A549 (cell line): ENCODE measurements around the gene ISM1. TPM values are rescaled to one million over a fixed set of nuclear protein-coding genes. Genes with fewer than 3 reads are reported as not detected.
A peak's percentile ranks its signal among the peaks of the same experiment; 100 is the strongest.

Source experiments
- ATAC-seq, 2 experiments: fragments of 200-7000 bp in 1 of 2; fragments of >200 bp in 1 of 2; cut with Nextera tagmentation in 1 of 2; cut with Tn5 transposase in 1 of 2; 3 replicates each; pipeline versions ENCODE4 v1.8.0 to v1.9.1; 2018 to 2020; ENCODE audit warnings: mild to moderate bottlenecking in 1 of 2, moderate library complexity in 1 of 2
- CTCF ChIA-PET: fragments of 300-600 bp; sonication (Branson Sonifier 250); formaldehyde crosslinking; extraction: SDS; loops from one replicate; lab custom pipeline; 2021; ENCODE audit warnings: antibody characterized with exemption, inconsistent platforms; lab: Yijun Ruan, JAX
- POLR2A ChIA-PET: fragments of 350-600 bp; formaldehyde crosslinking; extraction: SDS; loops from one replicate; lab custom pipeline; 2021; ENCODE audit warnings: antibody characterized with exemption, inconsistent platforms; lab: Yijun Ruan, JAX
- DNase-seq, 2 experiments: peaks; one replicate each; pipeline versions ENCODE4 v3.0.0 to v3.0.0-alpha.2; 2011 to 2016; ENCODE audit warnings: low read depth in 1 of 2, low spot score in 1 of 2
- FAIRE-seq: peaks from 2 replicates; lab custom pipeline; 2011; peaks lifted over from hg19 to GRCh38; lab: Jason Lieb, UNC
- H3K27ac ChIP-seq, 2 experiments: fragments of >200 bp; sonication (Bioruptor Twin); formaldehyde crosslinking; 3 replicates each; pipeline ENCODE4 v1.5.1; 2016 to 2017
- H3K4me1 ChIP-seq: fragments of >200 bp; sonication (Bioruptor Twin); formaldehyde crosslinking; 3 replicates; pipeline ENCODE4 v1.6.1; 2016
- H3K4me2 ChIP-seq: fragments of >200 bp; sonication (Bioruptor Twin); formaldehyde crosslinking; 3 replicates; pipeline ENCODE4 v1.6.1; 2016
- H3K4me3 ChIP-seq: fragments of >200 bp; sonication (Bioruptor Twin); formaldehyde crosslinking; 3 replicates; pipeline ENCODE4 v1.5.1; 2016
- H3K9me3 ChIP-seq: fragments of >200 bp; sonication (Bioruptor Twin); formaldehyde crosslinking; 3 replicates; pipeline ENCODE4 v1.6.1; 2016
- CEBPB ChIP-seq, 2 experiments: fragments of >200 bp in 1 of 2; sonication (Bioruptor Twin) in 1 of 2; formaldehyde crosslinking in 1 of 2; IDR thresholded peaks; 2 replicates each; pipeline ENCODE4 v1.6.1; 2012 to 2016
- CHD4 ChIP-seq: fragments of 200-600 bp; sonication (generic); IDR thresholded peaks from 2 replicates; pipeline ENCODE4 v1.6.1; 2016; ENCODE audit warnings: antibody characterized with exemption, mild to moderate bottlenecking, borderline replicate concordance
- EHF ChIP-seq: fragments of 250-450 bp; sonication (Bioruptor Pico); IDR thresholded peaks from 2 replicates; pipeline ENCODE4 v1.5.0; 2020; ENCODE audit warnings: mild to moderate bottlenecking
- ESRRA ChIP-seq: fragments of 150-350 bp; IDR thresholded peaks from 2 replicates; pipeline ENCODE4 v1.6.1; 2014; ENCODE audit warnings: mild to moderate bottlenecking, low read length, borderline replicate concordance
- FOSL2 ChIP-seq, 2 experiments: fragments of 450-650 bp in 1 of 2; fragments of >200 bp in 1 of 2; sonication (Bioruptor Twin) in 1 of 2; formaldehyde crosslinking; IDR thresholded peaks; 2 replicates each; pipeline versions ENCODE4 v1.5.0 to v1.6.1; 2016 to 2020; ENCODE audit warnings: mild to moderate bottlenecking in 1 of 2, moderate library complexity in 1 of 2
- FOXS1 ChIP-seq: fragments of 250-450 bp; sonication (Bioruptor Pico); IDR thresholded peaks from 2 replicates; pipeline ENCODE4 v1.5.0; 2020; ENCODE audit warnings: mild to moderate bottlenecking, moderate library complexity
- HOXB13 ChIP-seq: fragments of 250-450 bp; sonication (Bioruptor Pico); IDR thresholded peaks from 2 replicates; pipeline ENCODE4 v1.5.0; 2020; ENCODE audit warnings: low read depth, mild to moderate bottlenecking, moderate library complexity
- HOXB5 ChIP-seq: fragments of 250-450 bp; sonication (Bioruptor Pico); IDR thresholded peaks from 2 replicates; pipeline ENCODE4 v1.5.0; 2020; ENCODE audit warnings: mild to moderate bottlenecking, moderate library complexity
- JUN ChIP-seq, 2 experiments: fragments of >200 bp; sonication (Bioruptor Twin); formaldehyde crosslinking; IDR thresholded peaks; 2 replicates in 1 of 2; 3 replicates in 1 of 2; pipeline ENCODE4 v1.6.1; 2016 to 2017
- JUNB ChIP-seq: fragments of >200 bp; sonication (Bioruptor Twin); formaldehyde crosslinking; IDR thresholded peaks from 2 replicates; pipeline ENCODE4 v1.6.1; 2016
- MAFK ChIP-seq: fragments of 450-650 bp; IDR thresholded peaks from 2 replicates; pipeline ENCODE4 v1.6.1; 2014; ENCODE audit not compliant: partially characterized antibody
- MAZ ChIP-seq: fragments of 150-350 bp; IDR thresholded peaks from 2 replicates; pipeline ENCODE4 v1.6.1; 2014; ENCODE audit warnings: antibody characterized with exemption, low read depth, low read length, borderline replicate concordance
- MYC ChIP-seq: IDR thresholded peaks from 2 replicates; pipeline ENCODE4 v1.6.1; 2012; ENCODE audit warnings: mild to moderate bottlenecking, inconsistent platforms, low read length, improper control_type of control experiment, borderline replicate concordance
- NFE2L2 ChIP-seq: fragments of 150-350 bp; conservative IDR thresholded peaks from 2 replicates; pipeline ENCODE4 v1.6.1; 2014; ENCODE audit warnings: low read length
- POLR2AphosphoS2 ChIP-seq: conservative IDR thresholded peaks from 2 replicates; pipeline ENCODE4 v1.6.1; 2012; ENCODE audit warnings: low read length, improper control_type of control experiment, inconsistent platforms
- RAD21 ChIP-seq, 2 experiments: fragments of >200 bp in 1 of 2; sonication (Bioruptor Twin) in 1 of 2; formaldehyde crosslinking in 1 of 2; IDR thresholded peaks in 1 of 2; conservative IDR thresholded peaks in 1 of 2; 2 replicates in 1 of 2; 3 replicates in 1 of 2; pipeline ENCODE4 v1.6.1; 2012 to 2018; ENCODE audit warnings: inconsistent platforms in 1 of 2
- RCOR1 ChIP-seq: fragments of 150-350 bp; IDR thresholded peaks from 2 replicates; pipeline ENCODE4 v1.6.1; 2014; ENCODE audit warnings: antibody characterized with exemption, low read length, low read depth
- RNF2 ChIP-seq: fragments of 200-600 bp; sonication (generic); IDR thresholded peaks from 2 replicates; pipeline ENCODE4 v1.6.1; 2016; ENCODE audit warnings: low read depth, mild to moderate bottlenecking, antibody characterized with exemption, moderate library complexity, borderline replicate concordance
- SMC3 ChIP-seq: fragments of >200 bp; sonication (Bioruptor Twin); formaldehyde crosslinking; IDR thresholded peaks from 3 replicates; pipeline ENCODE4 v1.6.1; 2018; ENCODE audit warnings: inconsistent platforms
- SREBF2 ChIP-seq: fragments of 450-650 bp; IDR thresholded peaks from 2 replicates; pipeline ENCODE4 v1.6.1; 2014; ENCODE audit warnings: mild to moderate bottlenecking, moderate library complexity
- TFCP2L1 ChIP-seq: fragments of 250-450 bp; sonication (Bioruptor Pico); IDR thresholded peaks from 2 replicates; pipeline ENCODE4 v1.5.0; 2021; ENCODE audit warnings: mild to moderate bottlenecking
- TP53 ChIP-seq: fragments of 250-450 bp; sonication (Bioruptor Pico); IDR thresholded peaks from 2 replicates; pipeline ENCODE4 v1.5.0; 2021; ENCODE audit warnings: mild to moderate bottlenecking, moderate library complexity
- ZC3H11A ChIP-seq: fragments of 450-650 bp; IDR thresholded peaks from 2 replicates; pipeline ENCODE4 v1.6.1; 2014; ENCODE audit warnings: antibody characterized with exemption, mild to moderate bottlenecking
- WGBS: methylation state at CpG from one replicate; pipeline ENCODE4 v1.1.6; 2017; ENCODE audit errors: missing lambda C conversion rate; 5-methylcytosine and 5-hydroxymethylcytosine counted together
- polyA plus RNA-seq, 4 experiments: library from polyadenylated mRNA; depleted of rRNA in 3 of 4; stranded (reverse); fragments of >200 nt; fragmentation: RNase III in 1 of 4; extraction: RNeasy Plus Mini Kit Qiagen cat#74134 plus additional on column Dnase treatment in 1 of 4; gene quantifications; 2 replicates in 3 of 4; 3 replicates in 1 of 4; pipeline ENCODE4 v1.2.3, GENCODE V29; 2011 to 2017
- TF ChIP-seq, protein P1 (sequence below): fragments of 250-450 bp; sonication (Bioruptor Pico); IDR thresholded peaks from 2 replicates; pipeline ENCODE4 v1.5.0; 2020; ENCODE audit warnings: low read depth, mild to moderate bottlenecking, moderate library complexity
- TF ChIP-seq, protein P2 (sequence below): fragments of 150-350 bp; IDR thresholded peaks from 2 replicates; pipeline ENCODE4 v1.6.1; 2014; ENCODE audit warnings: low read depth, mild to moderate bottlenecking, low read length
- TF ChIP-seq, protein P3 (sequence below): fragments of 200-600 bp; sonication (generic); IDR thresholded peaks from 2 replicates; pipeline ENCODE4 v1.6.1; 2016; ENCODE audit warnings: antibody characterized with exemption, mild to moderate bottlenecking, moderate library complexity
- TF ChIP-seq, protein P4 (sequence below): fragments of 250-450 bp; sonication (Bioruptor Pico); IDR thresholded peaks from 2 replicates; pipeline ENCODE4 v1.5.0; 2021; ENCODE audit warnings: mild to moderate bottlenecking, moderate library complexity, borderline replicate concordance
- TF ChIP-seq, protein P5 (sequence below): fragments of >200 bp; sonication (Bioruptor Twin); formaldehyde crosslinking; IDR thresholded peaks from 2 replicates; pipeline ENCODE4 v1.6.1; 2016

The ISM1 gene
- polyA plus RNA-seq, 2 of the 4 experiments (the other 2 are of a cell fraction) = 0.18 to 0.39 TPM

DNA sequence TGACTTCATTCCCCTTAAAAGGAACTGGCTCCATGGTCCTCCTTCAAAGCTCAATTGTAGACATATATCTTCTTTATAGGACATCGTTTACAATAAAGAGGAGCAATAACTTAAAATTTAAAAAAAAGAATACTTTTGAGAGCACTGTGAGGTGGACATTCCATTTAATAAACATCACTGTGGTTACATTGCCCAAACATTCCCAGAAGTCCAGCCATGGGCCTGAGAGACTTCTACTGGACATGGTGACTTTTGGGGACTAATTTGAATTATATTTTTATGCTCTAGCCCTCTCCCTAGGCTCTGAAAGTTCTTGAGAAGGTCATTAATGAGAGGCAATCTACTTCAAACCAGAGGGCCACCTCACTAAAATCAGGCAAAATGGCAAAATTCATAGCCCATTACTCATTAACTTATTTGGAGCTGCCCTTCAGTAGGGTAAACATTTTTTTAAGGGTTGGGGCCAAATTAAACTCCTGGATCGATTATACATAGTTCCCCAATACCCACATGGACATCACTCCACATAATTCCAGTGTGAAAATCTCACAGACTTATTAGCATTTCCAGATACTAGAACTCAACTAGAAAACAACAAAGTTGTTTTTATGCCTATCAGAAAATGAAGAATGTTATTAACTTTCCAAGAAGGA, 17.1 kb downstream of the ISM1 start:
- Histone ChIP-seq H3K27ac (no peak overlapping the region), H3K9me3 (peaks cover 16% of the 10 kb centered on the region), H3K4me3 (no peak overlapping the region), H3K4me2 (no peak overlapping the region), H3K4me1 (peaks cover 5% of the 10 kb centered on the region)
- FAIRE-seq (no peak), DNase-seq (no peak), ATAC-seq (no peak)
- TF ChIP-seq NFE2L2 (no peak), TFCP2L1 (CRISPR knock-in tag) (no peak), RCOR1 (no peak), TP53 (CRISPR knock-in tag) (no peak), SMC3 (no peak), POLR2AphosphoS2 (no peak), CHD4 (no peak), FOSL2 (IDR thresholded peaks at IDR 0.05) (no peak), FOSL2 (CRISPR knock-in tag; IDR thresholded peaks at IDR 0.05) (no peak), MYC (no peak)
- TF ChIP-seq, protein P1, sequence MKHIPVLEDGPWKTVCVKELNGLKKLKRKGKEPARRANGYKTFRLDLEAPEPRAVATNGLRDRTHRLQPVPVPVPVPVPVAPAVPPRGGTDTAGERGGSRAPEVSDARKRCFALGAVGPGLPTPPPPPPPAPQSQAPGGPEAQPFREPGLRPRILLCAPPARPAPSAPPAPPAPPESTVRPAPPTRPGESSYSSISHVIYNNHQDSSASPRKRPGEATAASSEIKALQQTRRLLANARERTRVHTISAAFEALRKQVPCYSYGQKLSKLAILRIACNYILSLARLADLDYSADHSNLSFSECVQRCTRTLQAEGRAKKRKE (CRISPR knock-in tag) = no peak
- CTCF ChIA-PET = no interaction called here
- WGBS = 39% methylated on average over 2 of the region's 2 CpGs
- POLR2A ChIA-PET = interaction anchor here (0.5 kb wide), 1 partner anchor 55 kb away, joined by 4 read pairs; no protein-coding TSS in a partner anchor

DNA sequence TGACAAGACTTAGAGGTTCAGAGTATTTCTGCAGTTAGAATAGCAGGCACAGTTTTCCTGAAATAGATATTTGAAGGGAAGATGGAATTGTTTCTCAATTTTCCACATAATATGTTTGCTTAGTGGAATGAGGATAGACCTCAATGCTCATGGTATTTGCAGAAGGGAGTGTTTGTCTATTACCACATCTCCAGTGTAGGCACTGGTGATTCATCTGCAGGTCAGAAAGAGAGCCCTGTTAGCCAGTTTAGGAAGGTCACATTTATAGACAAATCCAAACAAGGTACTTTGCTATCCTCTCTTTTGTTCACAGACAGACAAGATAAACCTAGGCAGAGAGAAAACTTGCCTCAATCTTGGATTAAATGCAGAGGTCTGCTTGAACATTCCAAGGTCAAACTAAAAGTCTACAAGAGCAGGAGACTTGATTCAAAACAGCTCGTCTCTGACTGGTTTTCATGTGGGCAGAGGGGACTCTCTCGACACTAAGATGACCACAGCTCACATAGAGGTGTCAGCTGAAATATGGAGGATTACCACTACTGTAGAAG, 22.8 kb downstream of the ISM1 start:
- H3K9me3 ChIP-seq = peaks cover 16% of the 10 kb centered on the region
- ChIA-PET CTCF (interaction anchor here (0.9 to 2.0 kb wide), 6 partner anchors 10 to 303 kb away, joined by 3 to 6 read pairs (median 3); no protein-coding TSS in a partner anchor), POLR2A (interaction anchor here (0.6 to 1.1 kb wide), 2 partner anchors 14 to 665 kb away, joined by 3 read pairs; no protein-coding TSS in a partner anchor)
- peak; percentile 81 to 82 for DNase-seq
- 14% methylated on average over 2 of the region's 2 CpGs for WGBS
- peak overlapping the region; percentile 66 for H3K4me2 ChIP-seq
- ATAC-seq = peak; percentile 99
- peaks cover 29% of the 10 kb centered on the region for H3K4me1 ChIP-seq
- no peak overlapping the region for H3K4me3 ChIP-seq
- peak overlapping the region; percentile 23 to 42; a peak in 3 of 6 replicates for H3K27ac ChIP-seq
- peak; percentile 98 for FAIRE-seq
- TF ChIP-seq SREBF2 = no peak
- peak in 1 of 2 experiments; percentile 55; a peak in 2 of 5 replicates for TF ChIP-seq RAD21 (conservative IDR thresholded peaks at IDR 0.05 in 1 of 2, IDR thresholded peaks at IDR 0.05 in 1 of 2)
- TF ChIP-seq, protein P2, sequence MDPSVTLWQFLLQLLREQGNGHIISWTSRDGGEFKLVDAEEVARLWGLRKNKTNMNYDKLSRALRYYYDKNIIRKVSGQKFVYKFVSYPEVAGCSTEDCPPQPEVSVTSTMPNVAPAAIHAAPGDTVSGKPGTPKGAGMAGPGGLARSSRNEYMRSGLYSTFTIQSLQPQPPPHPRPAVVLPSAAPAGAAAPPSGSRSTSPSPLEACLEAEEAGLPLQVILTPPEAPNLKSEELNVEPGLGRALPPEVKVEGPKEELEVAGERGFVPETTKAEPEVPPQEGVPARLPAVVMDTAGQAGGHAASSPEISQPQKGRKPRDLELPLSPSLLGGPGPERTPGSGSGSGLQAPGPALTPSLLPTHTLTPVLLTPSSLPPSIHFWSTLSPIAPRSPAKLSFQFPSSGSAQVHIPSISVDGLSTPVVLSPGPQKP = no peak
- TF ChIP-seq HOXB13 (CRISPR knock-in tag) = no peak
- TF ChIP-seq CEBPB (IDR thresholded peaks at IDR 0.05) = peak; percentile 98 to 99
- no peak for TF ChIP-seq TP53 (CRISPR knock-in tag)
- no peak for TF ChIP-seq HOXB5 (CRISPR knock-in tag)
- TF ChIP-seq JUNB = peak; percentile 96
- no peak for TF ChIP-seq RNF2
- TF ChIP-seq, protein P3, sequence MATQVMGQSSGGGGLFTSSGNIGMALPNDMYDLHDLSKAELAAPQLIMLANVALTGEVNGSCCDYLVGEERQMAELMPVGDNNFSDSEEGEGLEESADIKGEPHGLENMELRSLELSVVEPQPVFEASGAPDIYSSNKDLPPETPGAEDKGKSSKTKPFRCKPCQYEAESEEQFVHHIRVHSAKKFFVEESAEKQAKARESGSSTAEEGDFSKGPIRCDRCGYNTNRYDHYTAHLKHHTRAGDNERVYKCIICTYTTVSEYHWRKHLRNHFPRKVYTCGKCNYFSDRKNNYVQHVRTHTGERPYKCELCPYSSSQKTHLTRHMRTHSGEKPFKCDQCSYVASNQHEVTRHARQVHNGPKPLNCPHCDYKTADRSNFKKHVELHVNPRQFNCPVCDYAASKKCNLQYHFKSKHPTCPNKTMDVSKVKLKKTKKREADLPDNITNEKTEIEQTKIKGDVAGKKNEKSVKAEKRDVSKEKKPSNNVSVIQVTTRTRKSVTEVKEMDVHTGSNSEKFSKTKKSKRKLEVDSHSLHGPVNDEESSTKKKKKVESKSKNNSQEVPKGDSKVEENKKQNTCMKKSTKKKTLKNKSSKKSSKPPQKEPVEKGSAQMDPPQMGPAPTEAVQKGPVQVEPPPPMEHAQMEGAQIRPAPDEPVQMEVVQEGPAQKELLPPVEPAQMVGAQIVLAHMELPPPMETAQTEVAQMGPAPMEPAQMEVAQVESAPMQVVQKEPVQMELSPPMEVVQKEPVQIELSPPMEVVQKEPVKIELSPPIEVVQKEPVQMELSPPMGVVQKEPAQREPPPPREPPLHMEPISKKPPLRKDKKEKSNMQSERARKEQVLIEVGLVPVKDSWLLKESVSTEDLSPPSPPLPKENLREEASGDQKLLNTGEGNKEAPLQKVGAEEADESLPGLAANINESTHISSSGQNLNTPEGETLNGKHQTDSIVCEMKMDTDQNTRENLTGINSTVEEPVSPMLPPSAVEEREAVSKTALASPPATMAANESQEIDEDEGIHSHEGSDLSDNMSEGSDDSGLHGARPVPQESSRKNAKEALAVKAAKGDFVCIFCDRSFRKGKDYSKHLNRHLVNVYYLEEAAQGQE = no peak
- TF ChIP-seq, protein P4, sequence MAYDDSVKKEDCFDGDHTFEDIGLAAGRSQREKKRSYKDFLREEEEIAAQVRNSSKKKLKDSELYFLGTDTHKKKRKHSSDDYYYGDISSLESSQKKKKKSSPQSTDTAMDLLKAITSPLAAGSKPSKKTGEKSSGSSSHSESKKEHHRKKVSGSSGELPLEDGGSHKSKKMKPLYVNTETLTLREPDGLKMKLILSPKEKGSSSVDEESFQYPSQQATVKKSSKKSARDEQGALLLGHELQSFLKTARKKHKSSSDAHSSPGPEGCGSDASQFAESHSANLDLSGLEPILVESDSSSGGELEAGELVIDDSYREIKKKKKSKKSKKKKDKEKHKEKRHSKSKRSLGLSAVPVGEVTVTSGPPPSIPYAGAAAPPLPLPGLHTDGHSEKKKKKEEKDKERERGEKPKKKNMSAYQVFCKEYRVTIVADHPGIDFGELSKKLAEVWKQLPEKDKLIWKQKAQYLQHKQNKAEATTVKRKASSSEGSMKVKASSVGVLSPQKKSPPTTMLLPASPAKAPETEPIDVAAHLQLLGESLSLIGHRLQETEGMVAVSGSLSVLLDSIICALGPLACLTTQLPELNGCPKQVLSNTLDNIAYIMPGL (CRISPR knock-in tag) = no peak
- TF ChIP-seq, protein P5, sequence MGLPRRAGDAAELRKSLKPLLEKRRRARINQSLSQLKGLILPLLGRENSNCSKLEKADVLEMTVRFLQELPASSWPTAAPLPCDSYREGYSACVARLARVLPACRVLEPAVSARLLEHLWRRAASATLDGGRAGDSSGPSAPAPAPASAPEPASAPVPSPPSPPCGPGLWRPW = peak; percentile 94
- no peak for TF ChIP-seq ESRRA
- no peak for TF ChIP-seq EHF (CRISPR knock-in tag)
- peak; percentile 95 for TF ChIP-seq JUN (IDR thresholded peaks at IDR 0.05)
- TF ChIP-seq ZC3H11A = no peak
- TF ChIP-seq POLR2AphosphoS2 = no peak
- peak; percentile 46; the same call in 2 of the 3 replicates for TF ChIP-seq SMC3
- TF ChIP-seq MAZ = no peak
- TF ChIP-seq FOXS1 (CRISPR knock-in tag) = no peak
- TF ChIP-seq MAFK = no peak
